HepG2 (cell line): ENCODE measurements around the gene B3GNT8. TPM values are rescaled to one million over a fixed set of nuclear protein-coding genes. Genes with fewer than 3 reads are reported as not detected.

ENCODE experiments used
- AGO1 ChIP-seq: fragments of 200-400 bp; formaldehyde crosslinking; IDR thresholded peaks from 2 replicates; pipeline ENCODE4 v1.6.1; 2017; ENCODE audit warnings: mild to moderate bottlenecking, low read depth, low read length, moderate library complexity; ENCODE audit not compliant: poor library complexity, severe bottlenecking
- DMAP1 ChIP-seq: IDR thresholded peaks from 2 replicates; pipeline ENCODE4 v1.6.1; 2016
- HMG20A ChIP-seq: IDR thresholded peaks from 2 replicates; pipeline ENCODE4 v1.6.1; 2016; ENCODE audit warnings: borderline replicate concordance
- KDM2A ChIP-seq: sonication (generic); formaldehyde crosslinking; IDR thresholded peaks from 2 replicates; pipeline ENCODE4 v1.4.0; 2020; ENCODE audit warnings: low read depth, missing genetic modification reagents, borderline replicate concordance
- LCORL ChIP-seq, 2 experiments: fragments of 450-650 bp in 1 of 2; sonication (generic) in 1 of 2; formaldehyde crosslinking in 1 of 2; IDR thresholded peaks; 2 replicates each; pipeline versions ENCODE4 v1.5.0 to v1.6.1; 2017 to 2020; ENCODE audit warnings: antibody characterized with exemption in 1 of 2, missing genetic modification reagents in 1 of 2
- PHF5A ChIP-seq: IDR thresholded peaks from one replicate; pipeline ENCODE4 v1.6.1; 2018; ENCODE audit warnings: low read depth, missing genetic modification reagents; ENCODE audit not compliant: unreplicated experiment
- ZFP1 ChIP-seq: IDR thresholded peaks from 2 replicates; pipeline ENCODE4 v1.6.1; 2016
- ZNF251 ChIP-seq: sonication (generic); formaldehyde crosslinking; IDR thresholded peaks from 2 replicates; pipeline ENCODE4 v1.9.0; 2021; ENCODE audit warnings: mild to moderate bottlenecking, missing genetic modification reagents
- ZNF570 ChIP-seq: sonication (generic); formaldehyde crosslinking; IDR thresholded peaks from 2 replicates; pipeline ENCODE4 v1.4.0; 2020; ENCODE audit warnings: mild to moderate bottlenecking, missing genetic modification reagents, borderline replicate concordance
- ZNF746 ChIP-seq: sonication (generic); formaldehyde crosslinking; IDR thresholded peaks from 2 replicates; pipeline ENCODE4 v1.8.0; 2022; ENCODE audit warnings: mild to moderate bottlenecking, missing genetic modification reagents
- ZNF773 ChIP-seq: sonication (generic); formaldehyde crosslinking; IDR thresholded peaks from 2 replicates; pipeline ENCODE4 v1.4.0; 2020; ENCODE audit warnings: missing genetic modification reagents, borderline replicate concordance
- ZNF775 ChIP-seq: sonication (generic); formaldehyde crosslinking; IDR thresholded peaks from 2 replicates; pipeline ENCODE4 v1.4.0; 2020; ENCODE audit warnings: missing genetic modification reagents, mild to moderate bottlenecking, moderate library complexity, borderline replicate concordance
- ZSCAN20 ChIP-seq: sonication (generic); formaldehyde crosslinking; IDR thresholded peaks from 2 replicates; pipeline ENCODE4 v1.4.0; 2020; ENCODE audit warnings: missing genetic modification reagents, mild to moderate bottlenecking, borderline replicate concordance
- polyA plus RNA-seq, 8 experiments: library from polyadenylated mRNA; depleted of rRNA in 3 of 8; stranded (reverse) in 7 of 8; unstranded in 1 of 8; fragments of >200 nt; fragmentation: Illumina TruSeq in 4 of 8; extraction: Trizol in 4 of 8; gene quantifications; 2 replicates each; pipeline versions ENCODE4 v1.2.1 to v1.2.3, GENCODE V29; 2011 to 2016; ENCODE audit warnings: low read depth in 4 of 8, missing spikeins in 1 of 8, mixed read lengths in 1 of 8; ENCODE audit not compliant: insufficient read depth in 1 of 8
- total RNA-seq, 5 experiments: library from RNA; depleted of rRNA; stranded (reverse); fragments of >200 nt; fragmentation: Illumina TruSeq; extraction: Trizol; gene quantifications; 2 replicates each; pipeline ENCODE4 v1.2.3, GENCODE V29; 2016; ENCODE audit warnings: low read depth in 1 of 5
- TF ChIP-seq, protein P1 (sequence below): sonication (generic); formaldehyde crosslinking; IDR thresholded peaks from 2 replicates; pipeline ENCODE4 v1.4.0; 2020; ENCODE audit warnings: missing genetic modification reagents
- TF ChIP-seq, protein P2 (sequence below): sonication (generic); formaldehyde crosslinking; IDR thresholded peaks from 2 replicates; pipeline ENCODE4 v1.4.0; 2020; ENCODE audit warnings: missing genetic modification reagents
- TF ChIP-seq, protein P3 (sequence below), 2 experiments: sonication (generic) in 1 of 2; formaldehyde crosslinking in 1 of 2; IDR thresholded peaks; 2 replicates each; pipeline versions ENCODE4 v1.5.1 to v1.6.1; 2011 to 2020; ENCODE audit warnings: borderline replicate concordance in 1 of 2, low read depth in 1 of 2, low read length in 1 of 2, mild to moderate bottlenecking in 1 of 2, missing genetic modification reagents in 1 of 2, moderate library complexity in 1 of 2
- TF ChIP-seq, protein P4 (sequence below): sonication (generic); formaldehyde crosslinking; IDR thresholded peaks from 2 replicates; pipeline ENCODE4 v1.5.0; 2020; ENCODE audit warnings: mild to moderate bottlenecking, missing genetic modification reagents
- TF ChIP-seq, protein P5 (sequence below): sonication (generic); formaldehyde crosslinking; IDR thresholded peaks from 2 replicates; pipeline ENCODE4 v1.8.0; 2022; ENCODE audit warnings: mild to moderate bottlenecking, missing genetic modification reagents, moderate library complexity
- TF ChIP-seq, protein P6 (sequence below): sonication (generic); formaldehyde crosslinking; conservative IDR thresholded peaks from 2 replicates; pipeline ENCODE4 v1.8.0; 2022; ENCODE audit warnings: mild to moderate bottlenecking, moderate library complexity, missing genetic modification reagents

B3GNT8 gene
- total and polyA plus RNA-seq, 2 of the 13 experiments (the other 11 are each of a cell fraction or from before 2014, with no cell fraction given): 0.26 to 1.9 TPM

DNA sequence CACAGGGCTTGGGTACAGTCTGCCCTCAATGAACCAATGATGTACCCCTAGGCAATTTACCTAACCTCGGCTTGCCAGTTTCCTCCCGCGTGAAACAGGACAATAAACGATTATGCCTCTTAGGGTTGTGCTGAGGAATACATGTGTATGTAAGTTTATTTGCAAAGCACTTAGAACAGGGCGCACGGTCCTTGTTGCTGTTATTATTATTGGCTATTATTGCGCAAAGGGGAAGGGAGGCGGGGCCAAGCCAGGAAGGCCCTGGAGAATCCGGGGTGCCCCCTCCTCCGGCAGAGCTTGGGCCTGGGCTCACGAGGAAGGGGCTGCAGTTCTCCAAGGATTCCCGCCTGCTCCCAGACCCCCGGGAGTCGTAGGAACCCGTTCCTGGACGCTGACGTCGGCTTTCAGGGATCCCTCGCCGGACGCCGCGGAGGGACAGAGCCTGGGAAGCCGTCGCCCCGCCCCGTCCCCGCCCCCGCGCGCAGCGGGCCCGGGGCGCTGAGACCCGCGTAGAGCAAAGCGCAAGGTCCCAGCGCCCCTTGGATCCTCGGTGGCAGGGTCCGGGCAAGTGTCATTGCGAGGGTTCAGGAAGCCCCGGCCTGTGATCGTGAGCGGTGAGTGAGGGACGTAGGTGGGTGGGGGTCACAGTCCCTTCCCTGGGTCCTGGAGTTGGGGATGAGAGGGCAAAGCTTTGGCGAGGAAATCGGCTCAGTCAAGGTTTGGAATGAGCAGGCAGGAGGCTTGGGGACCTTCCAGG lies 50.8 kb downstream of the B3GNT8 start, which contains the start of gene TMEM91 (continued):
- TF ChIP-seq, protein P1, sequence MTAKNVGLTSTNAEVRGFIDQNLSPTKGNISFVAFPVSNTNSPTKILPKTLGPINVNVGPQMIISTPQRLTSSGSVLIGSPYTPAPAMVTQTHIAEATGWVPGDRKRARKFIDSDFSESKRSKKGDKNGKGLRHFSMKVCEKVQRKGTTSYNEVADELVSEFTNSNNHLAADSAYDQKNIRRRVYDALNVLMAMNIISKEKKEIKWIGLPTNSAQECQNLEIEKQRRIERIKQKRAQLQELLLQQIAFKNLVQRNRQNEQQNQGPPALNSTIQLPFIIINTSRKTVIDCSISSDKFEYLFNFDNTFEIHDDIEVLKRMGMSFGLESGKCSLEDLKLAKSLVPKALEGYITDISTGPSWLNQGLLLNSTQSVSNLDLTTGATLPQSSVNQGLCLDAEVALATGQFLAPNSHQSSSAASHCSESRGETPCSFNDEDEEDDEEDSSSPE (CRISPR knock-in tag): no peak
- peak; percentile 89 for TF ChIP-seq AGO1
- TF ChIP-seq HMG20A: no peak
- no peak for TF ChIP-seq ZNF251 (CRISPR knock-in tag)
- TF ChIP-seq, protein P2, sequence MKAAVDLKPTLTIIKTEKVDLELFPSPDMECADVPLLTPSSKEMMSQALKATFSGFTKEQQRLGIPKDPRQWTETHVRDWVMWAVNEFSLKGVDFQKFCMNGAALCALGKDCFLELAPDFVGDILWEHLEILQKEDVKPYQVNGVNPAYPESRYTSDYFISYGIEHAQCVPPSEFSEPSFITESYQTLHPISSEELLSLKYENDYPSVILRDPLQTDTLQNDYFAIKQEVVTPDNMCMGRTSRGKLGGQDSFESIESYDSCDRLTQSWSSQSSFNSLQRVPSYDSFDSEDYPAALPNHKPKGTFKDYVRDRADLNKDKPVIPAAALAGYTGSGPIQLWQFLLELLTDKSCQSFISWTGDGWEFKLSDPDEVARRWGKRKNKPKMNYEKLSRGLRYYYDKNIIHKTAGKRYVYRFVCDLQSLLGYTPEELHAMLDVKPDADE (CRISPR knock-in tag): no peak
- TF ChIP-seq, protein P3, sequence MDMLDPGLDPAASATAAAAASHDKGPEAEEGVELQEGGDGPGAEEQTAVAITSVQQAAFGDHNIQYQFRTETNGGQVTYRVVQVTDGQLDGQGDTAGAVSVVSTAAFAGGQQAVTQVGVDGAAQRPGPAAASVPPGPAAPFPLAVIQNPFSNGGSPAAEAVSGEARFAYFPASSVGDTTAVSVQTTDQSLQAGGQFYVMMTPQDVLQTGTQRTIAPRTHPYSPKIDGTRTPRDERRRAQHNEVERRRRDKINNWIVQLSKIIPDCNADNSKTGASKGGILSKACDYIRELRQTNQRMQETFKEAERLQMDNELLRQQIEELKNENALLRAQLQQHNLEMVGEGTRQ (IDR thresholded peaks at IDR 0.05; ENCODE audit: low read depth, low read length): no peak
- TF ChIP-seq, protein P3 (CRISPR knock-in tag; IDR thresholded peaks at IDR 0.05; ENCODE audit: borderline replicate concordance): no peak; the same call in 1 of the 2 replicates
- no peak for TF ChIP-seq ZFP1
- TF ChIP-seq PHF5A (CRISPR knock-in tag): no peak
- no peak for TF ChIP-seq ZSCAN20
- no peak for TF ChIP-seq ZNF746 (CRISPR knock-in tag)
- TF ChIP-seq ZNF570 (CRISPR knock-in tag): no peak
- TF ChIP-seq, protein P4, sequence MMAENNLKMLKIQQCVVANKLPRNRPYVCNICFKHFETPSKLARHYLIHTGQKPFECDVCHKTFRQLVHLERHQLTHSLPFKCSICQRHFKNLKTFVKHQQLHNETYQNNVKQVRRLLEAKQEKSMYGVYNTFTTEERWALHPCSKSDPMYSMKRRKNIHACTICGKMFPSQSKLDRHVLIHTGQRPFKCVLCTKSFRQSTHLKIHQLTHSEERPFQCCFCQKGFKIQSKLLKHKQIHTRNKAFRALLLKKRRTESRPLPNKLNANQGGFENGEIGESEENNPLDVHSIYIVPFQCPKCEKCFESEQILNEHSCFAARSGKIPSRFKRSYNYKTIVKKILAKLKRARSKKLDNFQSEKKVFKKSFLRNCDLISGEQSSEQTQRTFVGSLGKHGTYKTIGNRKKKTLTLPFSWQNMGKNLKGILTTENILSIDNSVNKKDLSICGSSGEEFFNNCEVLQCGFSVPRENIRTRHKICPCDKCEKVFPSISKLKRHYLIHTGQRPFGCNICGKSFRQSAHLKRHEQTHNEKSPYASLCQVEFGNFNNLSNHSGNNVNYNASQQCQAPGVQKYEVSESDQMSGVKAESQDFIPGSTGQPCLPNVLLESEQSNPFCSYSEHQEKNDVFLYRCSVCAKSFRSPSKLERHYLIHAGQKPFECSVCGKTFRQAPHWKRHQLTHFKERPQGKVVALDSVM (CRISPR knock-in tag): no peak
- TF ChIP-seq DMAP1 (CRISPR knock-in tag): peak; percentile 54; the same call in 1 of the 2 replicates
- no peak for TF ChIP-seq LCORL (IDR thresholded peaks at IDR 0.05)
- TF ChIP-seq LCORL (CRISPR knock-in tag; IDR thresholded peaks at IDR 0.05): 0 out of 2 replicates have a peak, but pooled peaks have one; percentile 26
- TF ChIP-seq, protein P5, sequence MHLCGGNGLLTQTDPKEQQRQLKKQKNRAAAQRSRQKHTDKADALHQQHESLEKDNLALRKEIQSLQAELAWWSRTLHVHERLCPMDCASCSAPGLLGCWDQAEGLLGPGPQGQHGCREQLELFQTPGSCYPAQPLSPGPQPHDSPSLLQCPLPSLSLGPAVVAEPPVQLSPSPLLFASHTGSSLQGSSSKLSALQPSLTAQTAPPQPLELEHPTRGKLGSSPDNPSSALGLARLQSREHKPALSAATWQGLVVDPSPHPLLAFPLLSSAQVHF (CRISPR knock-in tag): no peak
- no peak for TF ChIP-seq ZNF775
- TF ChIP-seq ZNF773 (CRISPR knock-in tag): no peak
- TF ChIP-seq, protein P6, sequence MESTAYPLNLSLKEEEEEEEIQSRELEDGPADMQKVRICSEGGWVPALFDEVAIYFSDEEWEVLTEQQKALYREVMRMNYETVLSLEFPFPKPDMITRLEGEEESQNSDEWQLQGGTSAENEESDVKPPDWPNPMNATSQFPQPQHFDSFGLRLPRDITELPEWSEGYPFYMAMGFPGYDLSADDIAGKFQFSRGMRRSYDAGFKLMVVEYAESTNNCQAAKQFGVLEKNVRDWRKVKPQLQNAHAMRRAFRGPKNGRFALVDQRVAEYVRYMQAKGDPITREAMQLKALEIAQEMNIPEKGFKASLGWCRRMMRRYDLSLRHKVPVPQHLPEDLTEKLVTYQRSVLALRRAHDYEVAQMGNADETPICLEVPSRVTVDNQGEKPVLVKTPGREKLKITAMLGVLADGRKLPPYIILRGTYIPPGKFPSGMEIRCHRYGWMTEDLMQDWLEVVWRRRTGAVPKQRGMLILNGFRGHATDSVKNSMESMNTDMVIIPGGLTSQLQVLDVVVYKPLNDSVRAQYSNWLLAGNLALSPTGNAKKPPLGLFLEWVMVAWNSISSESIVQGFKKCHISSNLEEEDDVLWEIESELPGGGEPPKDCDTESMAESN (CRISPR knock-in tag): no peak
- TF ChIP-seq KDM2A (CRISPR knock-in tag): peak; percentile 96
